SU-DHL-6 (cell line): Measurements from ENCODE around the gene ZNF71.

Experiments used
- H2AFZ ChIP-seq: fragments of 200-600 bp; sonication (generic); 2 replicates; pipeline ENCODE4 v1.6.1; 2014; ENCODE audit warnings: low read depth, mild to moderate bottlenecking, moderate library complexity, mixed read lengths, antibody characterized with exemption, low read length; ENCODE audit not compliant: severe bottlenecking
- H3F3A ChIP-seq: fragments of 200-600 bp; shearing (Covaris generic); 2 replicates; pipeline ENCODE4 v1.6.0; 2016; ENCODE audit warnings: antibody characterized with exemption, mild to moderate bottlenecking; ENCODE audit not compliant: insufficient read depth
- H3K27ac ChIP-seq: fragments of 200-600 bp; sonication (generic); 2 replicates; pipeline ENCODE4 v1.5.1; 2016; ENCODE audit warnings: low read depth, mild to moderate bottlenecking, low read length, moderate library complexity, mixed read lengths
- H3K27me3 ChIP-seq: fragments of 200-600 bp; sonication (generic), shearing (Covaris generic); 2 replicates; pipeline ENCODE4 v1.6.0; 2014; ENCODE audit warnings: mild to moderate bottlenecking, low read length
- H3K36me3 ChIP-seq: fragments of 200-600 bp; sonication (generic); 2 replicates; pipeline ENCODE4 v1.6.1; 2014; ENCODE audit warnings: mild to moderate bottlenecking, low read length, mixed read lengths
- H3K4me2 ChIP-seq: fragments of 300-600, 200-600 bp; shearing (Covaris generic), sonication (generic); 2 replicates; pipeline ENCODE4 v1.6.0; 2014; ENCODE audit warnings: low read length, low read depth, mild to moderate bottlenecking; ENCODE audit not compliant: poor library complexity, severe bottlenecking
- H3K4me3 ChIP-seq: fragments of 200-600 bp; sonication (generic); 2 replicates; pipeline ENCODE4 v1.5.1; 2014; ENCODE audit warnings: antibody characterized with exemption, low read length, mild to moderate bottlenecking, mixed read lengths; ENCODE audit not compliant: insufficient read depth, poor library complexity, severe bottlenecking
- H3K79me2 ChIP-seq: fragments of 200-600 bp; sonication (generic); 2 replicates; pipeline ENCODE4 v1.6.1; 2014; ENCODE audit warnings: mild to moderate bottlenecking, low read length, moderate library complexity; ENCODE audit not compliant: insufficient read depth
- H3K9ac ChIP-seq: fragments of 200-600 bp; sonication (generic); 2 replicates; pipeline ENCODE4 v1.7.0; 2014; ENCODE audit warnings: mild to moderate bottlenecking, low read length
- H3K9me2 ChIP-seq: fragments of 200-600 bp; sonication (generic); replicated peaks from 2 replicates; pipeline ENCODE4 v1.6.1; 2014; ENCODE audit warnings: low read length; ENCODE audit not compliant: insufficient read depth
- H3K9me3 ChIP-seq: fragments of 200-600 bp; sonication (generic); 2 replicates; pipeline ENCODE4 v1.6.1; 2014; ENCODE audit warnings: low read length, mixed read lengths; ENCODE audit not compliant: insufficient read depth
- H4K20me1 ChIP-seq: fragments of 200-600 bp; sonication (generic); 2 replicates; pipeline ENCODE4 v1.6.1; 2014; ENCODE audit warnings: low read depth, mild to moderate bottlenecking, antibody characterized with exemption, low read length, moderate library complexity, mixed read lengths
- EZH2phosphoT487 ChIP-seq: fragments of 200-600 bp; sonication (generic), shearing (Covaris generic); conservative IDR thresholded peaks from 2 replicates; pipeline ENCODE4 v1.6.1; 2018; ENCODE audit warnings: mild to moderate bottlenecking, antibody characterized with exemption, low read length, moderate library complexity, mixed read lengths
- TF ChIP-seq, protein P1 (sequence below): fragments of 200-600 bp; sonication (generic); IDR thresholded peaks from one replicate; pipeline ENCODE4 v1.5.1; 2017; ENCODE audit warnings: antibody characterized with exemption, mild to moderate bottlenecking, low read length, moderate library complexity; ENCODE audit not compliant: insufficient read depth, poor library complexity, severe bottlenecking

ZNF71 gene

GRCh38 chr19:56663931-56664500 is 68.9 kb downstream of the ZNF71 start:
- Histone ChIP-seq H3K79me2 (no peaks in the 10 kb centered on the region), H3K36me3 (no peaks in the 10 kb centered on the region), H3K27me3 (no peaks in the 10 kb centered on the region), H3K9me3 (no peaks in the 10 kb centered on the region), H3K9me2 (no peaks in the 10 kb centered on the region), H3F3A (no peaks in the 10 kb centered on the region), H3K4me2 (no peak overlapping the region), H3K4me3 (no peak overlapping the region), H3K27ac (no peak overlapping the region), H2AFZ (no peak overlapping the region), H4K20me1 (no peaks in the 10 kb centered on the region), H3K9ac (no peak overlapping the region)
- no peak for TF ChIP-seq EZH2phosphoT487
- TF ChIP-seq, protein P1, sequence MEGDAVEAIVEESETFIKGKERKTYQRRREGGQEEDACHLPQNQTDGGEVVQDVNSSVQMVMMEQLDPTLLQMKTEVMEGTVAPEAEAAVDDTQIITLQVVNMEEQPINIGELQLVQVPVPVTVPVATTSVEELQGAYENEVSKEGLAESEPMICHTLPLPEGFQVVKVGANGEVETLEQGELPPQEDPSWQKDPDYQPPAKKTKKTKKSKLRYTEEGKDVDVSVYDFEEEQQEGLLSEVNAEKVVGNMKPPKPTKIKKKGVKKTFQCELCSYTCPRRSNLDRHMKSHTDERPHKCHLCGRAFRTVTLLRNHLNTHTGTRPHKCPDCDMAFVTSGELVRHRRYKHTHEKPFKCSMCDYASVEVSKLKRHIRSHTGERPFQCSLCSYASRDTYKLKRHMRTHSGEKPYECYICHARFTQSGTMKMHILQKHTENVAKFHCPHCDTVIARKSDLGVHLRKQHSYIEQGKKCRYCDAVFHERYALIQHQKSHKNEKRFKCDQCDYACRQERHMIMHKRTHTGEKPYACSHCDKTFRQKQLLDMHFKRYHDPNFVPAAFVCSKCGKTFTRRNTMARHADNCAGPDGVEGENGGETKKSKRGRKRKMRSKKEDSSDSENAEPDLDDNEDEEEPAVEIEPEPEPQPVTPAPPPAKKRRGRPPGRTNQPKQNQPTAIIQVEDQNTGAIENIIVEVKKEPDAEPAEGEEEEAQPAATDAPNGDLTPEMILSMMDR: no peak

- Histone ChIP-seq H3K79me2 (no peaks in the 10 kb centered on the region), H3K4me3 (no peak overlapping the region), H4K20me1 (no peaks in the 10 kb centered on the region), H3K27ac (no peak overlapping the region), H3K9ac (no peak overlapping the region), H2AFZ (no peak overlapping the region), H3K36me3 (no peaks in the 10 kb centered on the region), H3K9me2 (no peaks in the 10 kb centered on the region), H3K4me2 (no peak overlapping the region), H3K27me3 (no peaks in the 10 kb centered on the region), H3F3A (no peaks in the 10 kb centered on the region), H3K9me3 (no peaks in the 10 kb centered on the region)
- TF ChIP-seq, protein P1: no peak
- TF ChIP-seq EZH2phosphoT487: no peak
These were observed 69.4 kb downstream of the ZNF71 start for GRCh38 chr19:56664511-56664910.

DNA sequence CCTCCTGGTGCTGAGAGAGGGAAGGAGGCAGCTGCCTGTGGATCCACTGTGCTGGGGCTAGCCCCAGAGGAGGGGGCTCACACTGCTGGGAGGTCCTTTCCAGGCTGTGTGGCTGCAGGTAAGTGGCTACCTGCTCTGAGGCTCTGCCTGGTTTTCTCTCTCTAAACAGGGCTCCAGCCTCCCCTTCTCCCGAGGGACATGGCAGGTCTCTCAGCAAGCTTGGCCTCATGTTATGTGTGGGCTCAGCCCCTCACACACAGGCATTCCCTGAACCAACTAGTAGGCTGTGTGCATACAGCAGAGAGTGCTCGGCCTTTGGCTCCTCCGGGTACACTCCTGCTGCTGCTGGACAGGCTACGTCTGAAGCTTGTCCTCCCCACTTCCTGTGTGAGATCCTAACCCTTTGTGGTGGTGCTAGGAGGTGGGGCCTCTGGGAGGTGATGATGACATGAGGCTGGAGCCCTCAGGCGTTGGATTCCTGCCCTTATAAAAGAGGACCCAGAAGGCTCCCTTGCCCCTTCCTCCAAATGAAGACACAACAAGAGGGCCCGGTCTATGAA is 72.3 kb downstream of the ZNF71 start:
- no peak overlapping the region for H2AFZ ChIP-seq
- no peak overlapping the region for H3K27ac ChIP-seq
- no peak overlapping the region for H3K4me3 ChIP-seq
- H3K9me3 ChIP-seq: no peaks in the 10 kb centered on the region
- H3K27me3 ChIP-seq: no peaks in the 10 kb centered on the region
- H3K4me2 ChIP-seq: no peak overlapping the region
- no peaks in the 10 kb centered on the region for H3K79me2 ChIP-seq
- no peaks in the 10 kb centered on the region for H3K9me2 ChIP-seq
- H3K36me3 ChIP-seq: no peaks in the 10 kb centered on the region
- no peak for TF ChIP-seq EZH2phosphoT487
- TF ChIP-seq, protein P1: no peak
- no peaks in the 10 kb centered on the region for H4K20me1 ChIP-seq
- no peak overlapping the region for H3K9ac ChIP-seq
- no peaks in the 10 kb centered on the region for H3F3A ChIP-seq
